ENCODE measurements around the gene CDC42BPB.
A peak's percentile ranks its signal among the peaks of the same experiment; 100 is the strongest.

The CDC42BPB gene

DNA sequence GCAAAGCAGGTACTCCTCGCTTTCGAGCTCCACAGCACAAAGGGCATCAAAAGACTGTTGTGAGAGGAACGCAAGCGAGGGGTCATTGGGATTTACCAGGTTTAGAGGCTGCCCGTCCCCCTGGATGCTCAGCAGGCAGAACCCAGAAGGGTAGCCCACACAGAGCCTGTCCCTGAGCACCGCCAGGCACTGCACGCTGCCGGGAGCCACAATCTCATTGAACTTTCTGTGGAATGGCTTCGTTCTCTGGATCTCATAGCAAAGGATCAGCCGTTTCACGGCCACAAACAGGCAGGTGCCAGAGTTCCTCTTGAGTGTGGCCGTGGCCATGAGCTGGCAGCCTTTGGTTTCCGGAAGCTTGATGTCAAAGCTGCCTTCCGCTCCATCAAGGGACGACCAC is 113.4 kb downstream of the CDC42BPB start:
- TF ChIP-seq Cebpa-rat (IDR thresholded peaks at IDR 0.05), result no peak
- no peak overlapping the region for H3K27ac ChIP-seq
- H3K27me3 ChIP-seq, result no peaks in the 10 kb centered on the region
- peaks cover 0 to 58% (median 7%) of the 10 kb centered on the region in 11 experiments; a peak in 8 of 22 replicates for H3K36me3 ChIP-seq
- no peak overlapping the region for H3K4me2 ChIP-seq
- peaks cover 0 to 18% (median 0%) of the 10 kb centered on the region in 11 experiments; a peak in 3 of 22 replicates for H4K20me1 ChIP-seq
- no peaks in the 10 kb centered on the region for H3K9me3 ChIP-seq (replicated peaks in 1 of 11)
- no peak overlapping the region for H3K4me3 ChIP-seq
- H3K4me1 ChIP-seq, result peaks cover 20 to 43% (median 36%) of the 10 kb centered on the region in 10 experiments
- no peak overlapping the region for H3K9ac ChIP-seq

DNA sequence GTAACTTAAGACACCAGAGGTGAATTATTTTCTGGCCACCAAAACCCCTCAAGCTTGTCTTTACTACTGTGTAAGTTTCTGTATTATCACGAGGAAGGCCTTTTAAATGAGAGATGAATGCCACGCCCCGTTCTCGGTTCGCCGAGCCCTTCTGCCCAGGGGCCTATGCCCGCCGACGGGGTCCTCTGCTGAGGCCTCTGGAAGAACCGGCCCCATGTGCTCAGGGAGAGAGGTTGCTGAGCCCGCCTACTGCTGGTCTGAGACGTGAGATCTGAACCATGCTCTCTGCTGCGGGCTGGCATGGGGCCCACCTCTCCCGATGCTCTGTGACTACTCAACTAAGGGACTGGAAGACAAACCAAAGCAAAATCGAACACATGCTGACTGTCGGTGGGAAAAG is 113.9 kb downstream of the CDC42BPB start:
- Histone ChIP-seq H3K4me2 (no peak overlapping the region), H3K27ac (no peak overlapping the region), H3K9ac (no peak overlapping the region), H3K4me3 (no peak overlapping the region), H3K36me3 (peaks cover 0 to 58% (median 7%) of the 10 kb centered on the region in 11 experiments; a peak in 8 of 22 replicates), H4K20me1 (peaks cover 0 to 18% (median 0%) of the 10 kb centered on the region in 11 experiments; a peak in 2 of 22 replicates), H3K9me3 (replicated peaks in 1 of 11) (no peaks in the 10 kb centered on the region), H3K27me3 (no peaks in the 10 kb centered on the region), H3K4me1 (peaks cover 16 to 38% (median 31%) of the 10 kb centered on the region in 10 experiments)
- no peak for TF ChIP-seq Cebpa-rat (IDR thresholded peaks at IDR 0.05)

DNA sequence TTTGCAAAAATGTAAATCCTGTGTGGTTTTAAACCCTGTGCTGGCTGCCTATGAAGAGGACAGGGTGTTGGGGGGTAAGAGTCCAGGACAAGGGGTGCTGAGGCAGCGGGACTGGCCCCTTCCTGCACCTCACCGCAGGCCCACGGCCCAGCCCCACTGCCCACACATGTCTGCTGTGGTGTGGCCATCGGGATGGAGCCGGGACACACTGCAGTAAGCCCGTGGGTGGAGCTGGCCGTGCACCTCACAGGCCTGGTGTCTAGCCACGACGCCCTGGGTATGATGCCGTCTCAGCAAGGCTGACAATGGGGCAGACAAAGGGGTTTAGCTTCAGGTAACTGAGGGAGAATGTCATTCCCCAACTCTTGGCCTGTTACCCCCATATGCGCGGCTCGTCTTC is 115.3 kb downstream of the CDC42BPB start:
- H3K36me3 ChIP-seq, result peaks cover 0 to 54% (median 7%) of the 10 kb centered on the region in 11 experiments; a peak in 8 of 22 replicates
- H3K9ac ChIP-seq, result no peak overlapping the region
- no peak overlapping the region for H3K27ac ChIP-seq

DNA sequence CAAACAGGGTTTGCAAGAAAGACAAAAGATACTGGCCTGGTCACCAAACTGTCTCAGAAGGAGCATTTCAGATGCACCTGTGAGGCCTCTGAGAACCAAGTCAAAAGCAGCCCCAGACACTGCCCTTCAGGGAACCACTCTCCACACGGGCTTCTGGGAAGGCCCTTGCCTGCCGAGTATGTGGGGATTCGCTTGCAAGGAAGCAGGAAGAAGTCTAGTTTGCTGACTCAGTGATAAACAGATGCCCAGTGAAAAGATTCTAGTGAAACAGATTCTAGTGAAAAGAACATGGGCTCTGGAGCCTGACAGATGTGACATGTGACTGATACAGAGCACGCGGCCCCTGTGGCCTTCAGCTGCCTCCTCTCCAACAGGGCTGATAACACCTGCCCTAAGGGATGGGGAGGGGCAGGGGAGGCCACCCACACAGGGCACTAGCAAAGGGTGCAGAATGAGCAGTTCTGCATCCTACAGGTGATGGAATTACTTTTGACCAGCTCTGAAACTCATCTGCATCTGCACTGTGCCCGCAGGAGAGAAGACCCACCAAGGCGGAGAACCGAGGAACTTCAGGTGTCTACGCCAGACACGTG is 115.8 kb downstream of the CDC42BPB start:
- no peaks in the 10 kb centered on the region for H3K27me3 ChIP-seq
- TF ChIP-seq Cebpa-rat (IDR thresholded peaks at IDR 0.05), result no peak
- H3K4me2 ChIP-seq, result peak overlapping the region in 10 of 11 experiments; percentile 3 to 75 (median 38); a peak in 13 of 22 replicates
- no peaks in the 10 kb centered on the region for H3K9me3 ChIP-seq (replicated peaks in 1 of 11)
- no peak overlapping the region for H3K9ac ChIP-seq
- H3K4me3 ChIP-seq, result no peak overlapping the region
- H4K20me1 ChIP-seq, result peaks cover 0 to 18% (median 0%) of the 10 kb centered on the region in 11 experiments; a peak in 2 of 22 replicates
- H3K27ac ChIP-seq, result no peak overlapping the region
- peaks cover 13 to 38% (median 29%) of the 10 kb centered on the region in 10 experiments for H3K4me1 ChIP-seq
- H3K36me3 ChIP-seq, result peaks cover 0 to 48% (median 4%) of the 10 kb centered on the region in 11 experiments; a peak in 8 of 22 replicates

More for the DNA sequence above, 115.3 kb downstream of the CDC42BPB start:
- TF ChIP-seq Cebpa-rat (IDR thresholded peaks at IDR 0.05), result no peak
- Histone ChIP-seq H3K4me1 (peaks cover 16 to 38% (median 31%) of the 10 kb centered on the region in 10 experiments), H3K9me3 (replicated peaks in 1 of 11) (no peaks in the 10 kb centered on the region), H3K4me2 (peak overlapping the region in 9 of 11 experiments; percentile 3 to 75 (median 36); a peak in 9 of 22 replicates), H3K4me3 (no peak overlapping the region), H3K27me3 (no peaks in the 10 kb centered on the region), H4K20me1 (peaks cover 0 to 18% (median 0%) of the 10 kb centered on the region in 11 experiments; a peak in 2 of 22 replicates)

DNA sequence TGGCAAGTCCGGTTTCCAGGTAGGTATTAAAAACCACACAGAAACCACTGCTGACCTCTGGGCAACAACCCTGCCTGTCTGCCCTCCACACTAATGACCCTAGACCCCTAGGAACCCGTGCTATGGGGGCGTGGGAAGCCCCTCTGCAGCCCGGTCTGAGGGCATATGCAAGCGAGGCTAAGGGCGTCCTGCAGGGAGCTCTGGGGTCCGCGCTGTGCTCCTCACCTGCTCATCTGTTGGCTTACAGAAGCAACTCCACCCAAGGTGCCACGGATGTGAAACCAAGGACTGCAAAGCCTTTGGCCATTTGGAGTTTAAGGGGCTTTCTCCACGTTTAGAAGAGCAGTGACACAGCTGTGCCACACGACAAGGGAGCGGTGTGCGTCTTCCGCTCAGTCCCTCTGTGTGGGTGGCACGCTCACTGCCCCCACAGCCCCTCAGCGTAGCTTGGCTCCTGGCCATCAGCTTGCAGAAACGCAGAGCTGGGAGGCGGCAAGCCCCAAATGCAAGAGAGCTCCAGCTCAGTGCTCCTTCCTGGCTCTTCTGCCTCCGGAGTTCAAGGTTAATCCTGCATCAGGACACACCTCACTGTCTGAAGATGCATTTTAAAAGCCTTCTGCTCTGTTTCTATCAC is 116.5 kb downstream of the CDC42BPB start:
- peaks cover 9 to 44% (median 28%) of the 10 kb centered on the region in 10 experiments; a peak in 19 of 20 replicates for H3K4me1 ChIP-seq
- H3K36me3 ChIP-seq, result peaks cover 0 to 41% (median 0%) of the 10 kb centered on the region in 11 experiments; a peak in 8 of 22 replicates
- H3K4me2 ChIP-seq, result peak overlapping the region in 7 of 11 experiments; percentile 14 to 75 (median 36); a peak in 12 of 22 replicates
- no peaks in the 10 kb centered on the region for H3K27me3 ChIP-seq
- TF ChIP-seq Cebpa-rat (IDR thresholded peaks at IDR 0.05), result no peak
- H4K20me1 ChIP-seq, result peaks cover 0 to 18% (median 0%) of the 10 kb centered on the region in 11 experiments; a peak in 2 of 22 replicates
- H3K9ac ChIP-seq, result no peak overlapping the region
- H3K4me3 ChIP-seq, result no peak overlapping the region
- no peak overlapping the region for H3K27ac ChIP-seq
- H3K9me3 ChIP-seq (replicated peaks in 1 of 11), result no peaks in the 10 kb centered on the region

DNA sequence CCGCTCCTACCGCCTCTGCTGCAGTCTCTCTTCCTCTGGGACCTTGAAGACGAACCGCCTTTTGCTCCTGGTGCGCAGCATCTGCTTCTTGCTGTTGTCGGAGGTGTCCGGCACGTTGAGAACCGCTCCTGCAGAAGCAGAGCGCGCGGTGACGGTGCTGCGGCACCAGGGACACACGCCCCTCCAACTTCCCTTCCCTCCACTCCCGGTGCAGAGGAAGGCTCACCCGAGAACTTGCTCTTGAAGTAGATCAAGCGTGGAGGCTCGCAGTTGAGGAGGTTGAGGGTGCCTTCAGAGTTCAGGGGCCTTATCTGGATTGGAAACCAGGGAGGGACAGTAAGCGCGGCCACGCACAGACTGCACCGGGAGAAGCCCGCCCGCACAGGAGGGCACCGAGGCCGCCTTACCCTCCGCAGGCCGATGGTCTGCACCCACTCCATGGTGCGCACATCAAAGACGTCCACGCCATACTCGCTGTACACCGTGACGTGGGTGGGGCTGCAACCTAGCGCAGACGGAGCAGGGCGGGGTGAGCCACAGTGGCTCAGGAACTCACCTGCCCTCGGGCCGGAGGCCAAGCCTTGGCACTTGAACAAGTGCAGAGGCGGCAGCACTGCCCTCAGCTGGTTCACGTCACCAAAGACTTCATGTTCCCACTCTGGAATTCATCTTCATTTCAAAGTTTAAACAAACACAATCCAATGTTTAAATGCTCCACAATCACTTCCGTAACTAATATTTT is 117.4 kb downstream of the CDC42BPB start:
- H3K9ac ChIP-seq, result no peak overlapping the region
- H3K27ac ChIP-seq, result no peak overlapping the region
- H3K36me3 ChIP-seq, result peaks cover 0 to 33% (median 0%) of the 10 kb centered on the region in 11 experiments; a peak in 8 of 22 replicates
- H3K4me2 ChIP-seq, result peak overlapping the region in 8 of 11 experiments; percentile 33 to 75 (median 54); a peak in 15 of 22 replicates
- no peak for TF ChIP-seq Cebpa-rat (IDR thresholded peaks at IDR 0.05)
- no peak overlapping the region for H3K4me3 ChIP-seq
- H4K20me1 ChIP-seq, result peaks cover 0 to 18% (median 0%) of the 10 kb centered on the region in 11 experiments; a peak in 2 of 22 replicates
- H3K27me3 ChIP-seq, result no peaks in the 10 kb centered on the region
- H3K4me1 ChIP-seq, result peaks cover 9 to 44% (median 28%) of the 10 kb centered on the region in 10 experiments; a peak in 19 of 20 replicates
- H3K9me3 ChIP-seq (replicated peaks in 1 of 11), result no peaks in the 10 kb centered on the region

DNA sequence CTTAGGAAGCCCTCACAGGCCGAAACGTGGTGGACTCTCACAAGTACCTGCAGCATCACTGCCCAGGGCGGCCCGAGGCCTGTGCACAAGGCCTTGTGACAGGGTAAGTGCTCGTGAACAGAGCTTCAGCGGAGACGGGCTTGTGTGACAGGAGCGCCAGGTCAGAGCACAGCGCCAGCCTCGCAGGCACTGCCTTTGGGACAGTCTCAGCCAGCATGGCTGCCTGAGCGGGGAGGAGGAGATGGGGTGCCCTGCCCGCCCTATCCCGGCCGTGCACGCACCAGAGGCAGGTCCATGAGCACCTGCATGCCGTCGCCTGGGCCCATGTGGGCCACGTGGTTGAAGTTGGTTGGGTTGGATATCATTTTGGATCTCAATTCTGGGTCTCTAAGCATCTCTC is 118.0 kb downstream of the CDC42BPB start:
- H3K4me3 ChIP-seq, result no peak overlapping the region
- H3K9ac ChIP-seq, result no peak overlapping the region
- peaks cover 9 to 48% (median 28%) of the 10 kb centered on the region in 10 experiments; a peak in 19 of 20 replicates for H3K4me1 ChIP-seq
- TF ChIP-seq Cebpa-rat (IDR thresholded peaks at IDR 0.05), result no peak
- peaks cover 0 to 26% (median 0%) of the 10 kb centered on the region in 11 experiments; a peak in 8 of 22 replicates for H3K36me3 ChIP-seq
- H3K4me2 ChIP-seq, result peak overlapping the region in 8 of 11 experiments; percentile 33 to 75 (median 54); a peak in 15 of 22 replicates
- no peak overlapping the region for H3K27ac ChIP-seq
- H3K27me3 ChIP-seq, result no peaks in the 10 kb centered on the region
- no peaks in the 10 kb centered on the region for H3K9me3 ChIP-seq (replicated peaks in 1 of 11)
- peaks cover 0 to 18% (median 0%) of the 10 kb centered on the region in 11 experiments; a peak in 2 of 22 replicates for H4K20me1 ChIP-seq

DNA sequence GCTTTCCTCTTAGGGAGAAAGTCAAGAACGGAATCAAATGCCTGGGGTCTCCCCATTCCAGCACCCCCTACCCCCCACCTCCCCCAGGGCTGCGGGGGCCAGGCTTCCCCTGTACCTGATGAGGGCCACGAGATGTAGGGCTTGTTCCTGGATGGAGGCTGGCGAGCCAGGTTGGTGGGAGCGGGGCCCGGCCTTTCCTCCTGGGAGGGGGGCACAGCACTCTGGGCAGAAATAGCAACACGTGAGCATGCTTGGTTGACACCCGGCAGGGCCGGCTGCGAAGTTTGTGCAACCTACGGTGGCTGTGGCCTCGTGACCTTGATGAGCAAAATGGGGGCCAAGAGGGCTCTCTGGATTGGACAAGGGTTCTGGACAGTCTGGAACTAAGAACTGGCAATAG is 119.2 kb downstream of the CDC42BPB start:
- no peaks in the 10 kb centered on the region for H3K9me3 ChIP-seq (replicated peaks in 1 of 11)
- H3K4me3 ChIP-seq, result no peak overlapping the region
- H3K4me2 ChIP-seq, result no peak overlapping the region
- H4K20me1 ChIP-seq, result peaks cover 0 to 18% (median 0%) of the 10 kb centered on the region in 11 experiments; a peak in 2 of 22 replicates
- no peak overlapping the region for H3K9ac ChIP-seq
- TF ChIP-seq Cebpa-rat (IDR thresholded peaks at IDR 0.05), result no peak
- peaks cover 0 to 24% (median 0%) of the 10 kb centered on the region in 11 experiments; a peak in 4 of 22 replicates for H3K36me3 ChIP-seq
- no peaks in the 10 kb centered on the region for H3K27me3 ChIP-seq
- H3K4me1 ChIP-seq, result peaks cover 9 to 57% (median 39%) of the 10 kb centered on the region in 10 experiments; a peak in 19 of 20 replicates
- no peak overlapping the region for H3K27ac ChIP-seq
